ENCODE measurements around the gene ACCS. TPM values are rescaled to one million over a fixed set of nuclear protein-coding genes. Genes with fewer than 3 reads are reported as not detected.

ACCS gene
- total RNA-seq, 2 donors from 2014 or later: 10.6 to 16.6 TPM

DNA sequence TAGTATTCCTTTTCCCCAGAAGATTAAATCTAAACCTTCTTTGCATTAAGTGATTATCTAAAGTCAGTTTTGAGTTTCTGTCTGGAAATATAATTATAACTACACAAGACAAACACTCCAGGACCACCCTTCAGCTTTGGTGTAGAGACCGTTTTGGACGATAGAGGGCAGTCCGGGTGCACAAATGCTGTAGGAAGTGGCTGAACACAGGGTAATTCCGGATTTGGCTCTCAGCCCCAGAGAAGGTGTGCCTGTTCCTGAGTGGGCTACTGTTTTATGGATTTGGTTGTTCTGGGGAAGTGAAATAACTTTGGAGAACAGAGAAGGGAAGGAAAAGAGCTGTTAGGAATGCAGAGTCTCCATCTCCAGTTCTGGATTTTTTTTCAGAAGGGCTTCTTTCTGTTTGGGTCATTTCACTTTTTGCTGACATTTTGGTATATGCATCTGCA is 44.2 kb downstream of the ACCS start:
- H3K27ac Mint-ChIP-seq: no peak overlapping the region
- 10 to 12% methylated on average over 1 to 4 of the region's 4 CpGs for WGBS, 2 experiments (ENCODE audit: insufficient coverage in 1 of 2, insufficient read length in 1 of 2)
- Histone ChIP-seq H3K4me1 (ENCODE audit: control insufficient read depth, insufficient read depth, low read length) (no peaks in the 10 kb centered on the region), H3K27ac (ENCODE audit: low read depth, low read length) (no peak overlapping the region), H3K36me3 (ENCODE audit: control insufficient read depth, insufficient read depth, low read length) (peaks cover 39% of the 10 kb centered on the region), H3K9me3 (ENCODE audit: control insufficient read depth, low read length) (no peaks in the 10 kb centered on the region), H3K9ac (ENCODE audit: extremely low read depth, low read length, poor library complexity, severe bottlenecking) (no peak overlapping the region), H3K4me3 (ENCODE audit: low read length) (no peak overlapping the region), H3K27me3 (ENCODE audit: control insufficient read depth, insufficient read depth, low read length, poor library complexity, severe bottlenecking) (no peaks in the 10 kb centered on the region)
- TF ChIP-seq, protein P1, sequence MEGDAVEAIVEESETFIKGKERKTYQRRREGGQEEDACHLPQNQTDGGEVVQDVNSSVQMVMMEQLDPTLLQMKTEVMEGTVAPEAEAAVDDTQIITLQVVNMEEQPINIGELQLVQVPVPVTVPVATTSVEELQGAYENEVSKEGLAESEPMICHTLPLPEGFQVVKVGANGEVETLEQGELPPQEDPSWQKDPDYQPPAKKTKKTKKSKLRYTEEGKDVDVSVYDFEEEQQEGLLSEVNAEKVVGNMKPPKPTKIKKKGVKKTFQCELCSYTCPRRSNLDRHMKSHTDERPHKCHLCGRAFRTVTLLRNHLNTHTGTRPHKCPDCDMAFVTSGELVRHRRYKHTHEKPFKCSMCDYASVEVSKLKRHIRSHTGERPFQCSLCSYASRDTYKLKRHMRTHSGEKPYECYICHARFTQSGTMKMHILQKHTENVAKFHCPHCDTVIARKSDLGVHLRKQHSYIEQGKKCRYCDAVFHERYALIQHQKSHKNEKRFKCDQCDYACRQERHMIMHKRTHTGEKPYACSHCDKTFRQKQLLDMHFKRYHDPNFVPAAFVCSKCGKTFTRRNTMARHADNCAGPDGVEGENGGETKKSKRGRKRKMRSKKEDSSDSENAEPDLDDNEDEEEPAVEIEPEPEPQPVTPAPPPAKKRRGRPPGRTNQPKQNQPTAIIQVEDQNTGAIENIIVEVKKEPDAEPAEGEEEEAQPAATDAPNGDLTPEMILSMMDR (conservative IDR thresholded peaks at IDR 0.05): peak; percentile 88
- H3K36me3 Mint-ChIP-seq (ENCODE audit: low read depth): peaks cover 13% of the 10 kb centered on the region
- DNase-seq: peak; percentile 84
- H3K9me3 Mint-ChIP-seq: no peaks in the 10 kb centered on the region
- H3K27me3 Mint-ChIP-seq (ENCODE audit: insufficient read depth): no peaks in the 10 kb centered on the region
- peaks cover 1% of the 10 kb centered on the region for H3K4me1 Mint-ChIP-seq
- no peak overlapping the region for H3K4me3 Mint-ChIP-seq

- Histone ChIP-seq H3K9me3 (ENCODE audit: control insufficient read depth, low read length) (no peaks in the 10 kb centered on the region), H3K36me3 (ENCODE audit: control insufficient read depth, insufficient read depth, low read length) (peaks cover 54% of the 10 kb centered on the region), H3K4me3 (ENCODE audit: low read length) (no peak overlapping the region), H3K27ac (ENCODE audit: low read depth, low read length) (no peak overlapping the region), H3K4me1 (ENCODE audit: control insufficient read depth, insufficient read depth, low read length) (no peaks in the 10 kb centered on the region), H3K9ac (ENCODE audit: extremely low read depth, low read length, poor library complexity, severe bottlenecking) (no peak overlapping the region), H3K27me3 (ENCODE audit: control insufficient read depth, insufficient read depth, low read length, poor library complexity, severe bottlenecking) (no peaks in the 10 kb centered on the region)
- no peak for DNase-seq
- TF ChIP-seq, protein P1 (conservative IDR thresholded peaks at IDR 0.05): no peak
- no peak overlapping the region for H3K4me3 Mint-ChIP-seq
- H3K4me1 Mint-ChIP-seq: peaks cover 1% of the 10 kb centered on the region
- no peak overlapping the region for H3K27ac Mint-ChIP-seq
- no peaks in the 10 kb centered on the region for H3K27me3 Mint-ChIP-seq (ENCODE audit: insufficient read depth)
- peaks cover 30% of the 10 kb centered on the region for H3K36me3 Mint-ChIP-seq (ENCODE audit: low read depth)
- H3K9me3 Mint-ChIP-seq: no peaks in the 10 kb centered on the region
- WGBS, 2 experiments (ENCODE audit: insufficient coverage in 1 of 2, insufficient read length in 1 of 2): 80 to 93% methylated on average over 5 to 7 of the region's 7 CpGs
These were observed 46.2 kb downstream of the ACCS start for GRCh38 chr11:44112091-44112821.

DNA sequence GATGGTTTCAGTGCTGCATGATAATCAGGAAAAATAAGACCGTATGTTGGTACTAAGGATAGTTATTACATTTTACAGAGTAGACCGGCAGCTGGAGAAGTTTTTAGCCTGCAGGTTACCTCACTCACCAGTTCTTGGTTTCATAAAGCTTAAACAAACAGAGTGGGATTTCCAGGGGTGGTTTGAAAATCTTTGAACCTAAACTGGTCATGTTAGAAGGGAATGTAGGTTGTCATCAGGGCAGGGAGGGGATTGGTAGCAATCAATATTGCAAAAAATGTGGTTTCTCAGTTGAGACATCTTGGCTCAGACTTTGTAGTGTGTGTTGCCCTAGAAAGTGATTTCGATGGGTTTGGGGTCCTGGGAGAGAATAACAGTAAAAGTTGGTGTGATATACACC is 46.9 kb downstream of the ACCS start:
- H3K27ac Mint-ChIP-seq: no peak overlapping the region
- DNase-seq: no peak
- H3K4me1 ChIP-seq (ENCODE audit: control insufficient read depth, insufficient read depth, low read length): no peaks in the 10 kb centered on the region
- H3K4me3 ChIP-seq (ENCODE audit: low read length): no peak overlapping the region
- peaks cover 34% of the 10 kb centered on the region for H3K36me3 Mint-ChIP-seq (ENCODE audit: low read depth)
- 93 to 95% methylated on average over 3 of the region's 3 CpGs for WGBS, 2 experiments (ENCODE audit: insufficient coverage in 1 of 2, insufficient read length in 1 of 2)
- H3K9me3 ChIP-seq (ENCODE audit: control insufficient read depth, low read length): no peaks in the 10 kb centered on the region
- no peak overlapping the region for H3K9ac ChIP-seq (ENCODE audit: extremely low read depth, low read length, poor library complexity, severe bottlenecking)
- no peaks in the 10 kb centered on the region for H3K27me3 Mint-ChIP-seq (ENCODE audit: insufficient read depth)
- TF ChIP-seq, protein P1 (conservative IDR thresholded peaks at IDR 0.05): no peak
- H3K4me3 Mint-ChIP-seq: no peak overlapping the region
- H3K27ac ChIP-seq (ENCODE audit: low read depth, low read length): no peak overlapping the region
- no peaks in the 10 kb centered on the region for H3K27me3 ChIP-seq (ENCODE audit: control insufficient read depth, insufficient read depth, low read length, poor library complexity, severe bottlenecking)
- no peaks in the 10 kb centered on the region for H3K9me3 Mint-ChIP-seq
- H3K4me1 Mint-ChIP-seq: peaks cover 1% of the 10 kb centered on the region
- peaks cover 56% of the 10 kb centered on the region for H3K36me3 ChIP-seq (ENCODE audit: control insufficient read depth, insufficient read depth, low read length)

Data from endodermal cell (in vitro differentiated cells).